IgD-negative memory B cell (primary cell): Measurements from ENCODE around the gene HK3. TPM values are rescaled to one million over a fixed set of nuclear protein-coding genes. Genes with fewer than 3 reads are reported as not detected.

Source experiments
- H3K27ac Mint-ChIP-seq, 3 donors: one replicate each; pipeline ENCODE4 v1.8.0; 2020 to 2022; ENCODE audit warnings: mild to moderate bottlenecking in 3 of 3, mixed read lengths in 3 of 3, moderate library complexity in 1 of 3
- H3K27me3 Mint-ChIP-seq: one replicate; pipeline ENCODE4 v1.8.0; 2021; ENCODE audit warnings: mixed read lengths
- H3K36me3 Mint-ChIP-seq: one replicate; pipeline ENCODE4 v1.8.0; 2020; ENCODE audit warnings: mild to moderate bottlenecking, mixed read lengths
- H3K4me1 Mint-ChIP-seq, 3 donors: one replicate each; pipeline ENCODE4 v1.8.0; 2020 to 2022; ENCODE audit warnings: mixed read lengths in 3 of 3, mild to moderate bottlenecking in 1 of 3
- H3K4me3 Mint-ChIP-seq, 4 donors: one replicate each; pipeline ENCODE4 v1.8.0; 2020 to 2022; ENCODE audit warnings: mild to moderate bottlenecking in 4 of 4, mixed read lengths in 4 of 4, moderate library complexity in 3 of 4
- H3K9me3 Mint-ChIP-seq, 3 donors: one replicate each; pipeline ENCODE4 v1.8.0; 2020 to 2021; ENCODE audit warnings: mixed read lengths in 3 of 3, mild to moderate bottlenecking in 1 of 3
- polyA plus RNA-seq: library from polyadenylated mRNA; unstranded; fragments of 300-500 nt; fragmentation: Illumina TruSeq; gene quantifications from one replicate; pipeline ENCODE4 v1.2.3, GENCODE V29; 2021

Gene HK3
- polyA plus RNA-seq, 1 donor from 2014 or later: not detected

- no peak overlapping the region for H3K27ac Mint-ChIP-seq
- peaks cover 15% of the 10 kb centered on the region for H3K27me3 Mint-ChIP-seq
- no peak overlapping the region for H3K4me3 Mint-ChIP-seq
- no peaks in the 10 kb centered on the region for H3K4me1 Mint-ChIP-seq
- no peaks in the 10 kb centered on the region for H3K36me3 Mint-ChIP-seq
- no peaks in the 10 kb centered on the region for H3K9me3 Mint-ChIP-seq
These were observed 52.6 kb downstream of the HK3 start for GRCh38 chr5:176846335-176847140.

GRCh38 chr5:176845392-176845713 lies 53.8 kb downstream of the HK3 start:
- no peaks in the 10 kb centered on the region for H3K9me3 Mint-ChIP-seq
- no peaks in the 10 kb centered on the region for H3K4me1 Mint-ChIP-seq
- H3K27ac Mint-ChIP-seq: no peak overlapping the region
- H3K27me3 Mint-ChIP-seq: peaks cover 23% of the 10 kb centered on the region
- H3K4me3 Mint-ChIP-seq: no peak overlapping the region
- H3K36me3 Mint-ChIP-seq: no peaks in the 10 kb centered on the region

GRCh38 chr5:176844706-176845391 lies 54.3 kb downstream of the HK3 start:
- no peak overlapping the region for H3K4me3 Mint-ChIP-seq
- H3K4me1 Mint-ChIP-seq: no peaks in the 10 kb centered on the region
- H3K9me3 Mint-ChIP-seq: no peaks in the 10 kb centered on the region
- no peak overlapping the region for H3K27ac Mint-ChIP-seq
- peaks cover 24% of the 10 kb centered on the region for H3K27me3 Mint-ChIP-seq
- no peaks in the 10 kb centered on the region for H3K36me3 Mint-ChIP-seq

GRCh38 chr5:176844281-176844680 lies 54.9 kb downstream of the HK3 start:
- Mint-ChIP-seq H3K9me3 (no peaks in the 10 kb centered on the region), H3K4me3 (no peak overlapping the region), H3K27me3 (peaks cover 22% of the 10 kb centered on the region), H3K4me1 (no peaks in the 10 kb centered on the region), H3K27ac (no peak overlapping the region), H3K36me3 (no peaks in the 10 kb centered on the region)

GRCh38 chr5:176843673-176844072 lies 55.5 kb downstream of the HK3 start:
- Mint-ChIP-seq H3K4me3 (no peak overlapping the region), H3K27me3 (peaks cover 24% of the 10 kb centered on the region), H3K9me3 (no peaks in the 10 kb centered on the region), H3K4me1 (no peaks in the 10 kb centered on the region), H3K27ac (no peak overlapping the region), H3K36me3 (no peaks in the 10 kb centered on the region)

GRCh38 chr5:176837707-176838115 lies 61.4 kb downstream of the HK3 start:
- Mint-ChIP-seq H3K4me3 (no peak overlapping the region), H3K9me3 (peaks cover 0 to under 1% (median 0%) of the 10 kb centered on the region in 3 donors), H3K4me1 (peaks cover 0 to 2% (median 0%) of the 10 kb centered on the region in 3 donors), H3K36me3 (no peaks in the 10 kb centered on the region), H3K27ac (no peak overlapping the region), H3K27me3 (peaks cover 40% of the 10 kb centered on the region)

- Mint-ChIP-seq H3K9me3 (peaks cover 0 to 2% (median 0%) of the 10 kb centered on the region in 3 donors), H3K27me3 (peaks cover 42% of the 10 kb centered on the region), H3K4me3 (no peak overlapping the region), H3K36me3 (no peaks in the 10 kb centered on the region), H3K27ac (no peak overlapping the region), H3K4me1 (peaks cover 0 to 2% (median 0%) of the 10 kb centered on the region in 3 donors)
These were observed 62.1 kb downstream of the HK3 start for GRCh38 chr5:176836811-176837706.

- H3K27me3 Mint-ChIP-seq: peaks cover 38% of the 10 kb centered on the region
- H3K36me3 Mint-ChIP-seq: no peaks in the 10 kb centered on the region
- peaks cover 0 to 3% (median 0%) of the 10 kb centered on the region in 3 donors for H3K4me1 Mint-ChIP-seq
- H3K4me3 Mint-ChIP-seq: no peak overlapping the region
- peak overlapping the region in 1 of 3 donors; percentile 76 for H3K27ac Mint-ChIP-seq
- H3K9me3 Mint-ChIP-seq: peaks cover 0 to 2% (median 0%) of the 10 kb centered on the region in 3 donors
These were observed 63.2 kb downstream of the HK3 start for GRCh38 chr5:176835918-176836317.

GRCh38 chr5:176833286-176833685 lies 65.9 kb downstream of the HK3 start:
- Mint-ChIP-seq H3K9me3 (peaks cover 0 to 2% (median 0%) of the 10 kb centered on the region in 3 donors), H3K4me3 (peak overlapping the region in 1 of 4 donors; percentile 18), H3K36me3 (no peaks in the 10 kb centered on the region), H3K27ac (no peak overlapping the region), H3K4me1 (peaks cover 0 to 3% (median 0%) of the 10 kb centered on the region in 3 donors), H3K27me3 (peaks cover 30% of the 10 kb centered on the region)

GRCh38 chr5:176832162-176832561 lies 67.0 kb downstream of the HK3 start:
- peaks cover 0 to 1% (median 0%) of the 10 kb centered on the region in 3 donors for H3K4me1 Mint-ChIP-seq
- H3K27ac Mint-ChIP-seq: no peak overlapping the region
- no peak overlapping the region for H3K4me3 Mint-ChIP-seq
- H3K27me3 Mint-ChIP-seq: peaks cover 30% of the 10 kb centered on the region
- H3K36me3 Mint-ChIP-seq: peaks cover 2% of the 10 kb centered on the region
- peaks cover 0 to 2% (median 0%) of the 10 kb centered on the region in 3 donors for H3K9me3 Mint-ChIP-seq

- H3K27ac Mint-ChIP-seq: no peak overlapping the region
These were observed 67.7 kb downstream of the HK3 start for GRCh38 chr5:176831425-176831824.

GRCh38 chr5:176830995-176831423 lies 68.1 kb downstream of the HK3 start:
- no peak overlapping the region for H3K27ac Mint-ChIP-seq
- H3K9me3 Mint-ChIP-seq: peaks cover 0 to 2% (median 0%) of the 10 kb centered on the region in 3 donors
- H3K4me3 Mint-ChIP-seq: no peak overlapping the region
- H3K4me1 Mint-ChIP-seq: peaks cover 0 to 1% (median 0%) of the 10 kb centered on the region in 3 donors
- peaks cover 2% of the 10 kb centered on the region for H3K36me3 Mint-ChIP-seq
- peaks cover 26% of the 10 kb centered on the region for H3K27me3 Mint-ChIP-seq

More at GRCh38 chr5:176831425-176831824, 67.7 kb downstream of the HK3 start:
- Mint-ChIP-seq H3K36me3 (peaks cover 2% of the 10 kb centered on the region), H3K9me3 (peaks cover 0 to 2% (median 0%) of the 10 kb centered on the region in 3 donors), H3K27me3 (peaks cover 29% of the 10 kb centered on the region), H3K4me1 (peaks cover 0 to 1% (median 0%) of the 10 kb centered on the region in 3 donors), H3K4me3 (peak overlapping the region in 1 of 4 donors; percentile 8)
